ENCODE results near the gene KRTAP13-3.

Gene KRTAP13-3

DNA sequence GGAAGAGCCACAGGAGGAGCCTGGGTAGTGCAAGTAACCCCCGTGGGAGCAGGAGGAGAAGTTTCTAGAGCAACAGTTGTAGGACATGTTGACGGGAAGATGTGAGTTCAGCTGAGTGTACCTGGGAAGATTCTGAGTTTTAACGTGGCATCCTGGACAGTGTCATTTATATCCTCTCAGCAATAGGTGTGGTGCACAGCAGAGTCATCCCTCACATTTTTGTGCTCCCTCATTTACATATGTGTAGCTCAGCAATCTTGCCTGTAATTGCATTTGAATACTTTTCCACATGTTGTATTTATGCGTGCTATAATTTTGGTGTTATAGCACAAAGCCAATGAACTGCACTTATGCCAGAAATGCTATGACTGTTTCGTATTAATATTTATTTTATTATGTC lies at the start of gene KRTAP13-3:
KRTAP13-3 (minus strand) TSS at position 101 of the 400 bp plus-strand sequence; CDS start at position 87, 14 bp downstream.
- DNase-seq (ENCODE audit: low read depth) = no peak

- no peak for DNase-seq (ENCODE audit: low read depth)
Observed at GRCh38 chr21:30468900-30469714, 43.4 kb upstream of the KRTAP13-3 start.

GRCh38 chr21:30463713-30464112 lies 38.0 kb upstream of the KRTAP13-3 start:
- DNase-seq (ENCODE audit: low read depth) = no peak

GRCh38 chr21:30448514-30448913 lies 22.8 kb upstream of the KRTAP13-3 start:
- DNase-seq (ENCODE audit: low read depth) = no peak

DNA sequence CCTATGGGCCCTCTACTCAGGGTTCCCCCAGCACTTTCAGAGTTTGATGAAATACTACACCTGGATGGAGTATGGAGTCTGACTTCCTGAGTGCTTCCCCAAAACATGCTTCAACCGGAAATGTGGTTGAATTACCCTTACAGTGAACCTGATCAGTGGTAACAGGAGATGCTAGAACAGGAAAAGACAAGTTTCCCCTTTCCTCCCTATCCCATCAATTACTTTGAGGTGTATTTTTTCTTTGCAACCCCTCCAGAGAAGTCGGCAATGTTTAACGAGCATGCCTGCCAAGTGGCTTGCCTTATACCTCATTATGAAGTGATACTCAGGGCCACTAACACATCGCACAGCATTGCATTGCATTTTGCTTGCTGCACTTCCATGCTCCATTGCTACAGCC lies 21.3 kb upstream of the KRTAP13-3 start:
- DNase-seq (ENCODE audit: low read depth) = no peak

GRCh38 chr21:30444204-30444603 lies 18.5 kb upstream of the KRTAP13-3 start:
- no peak for DNase-seq (ENCODE audit: low read depth)

- no peak for DNase-seq (ENCODE audit: low read depth)
Observed at GRCh38 chr21:30443226-30443625, 17.5 kb upstream of the KRTAP13-3 start.

DNA sequence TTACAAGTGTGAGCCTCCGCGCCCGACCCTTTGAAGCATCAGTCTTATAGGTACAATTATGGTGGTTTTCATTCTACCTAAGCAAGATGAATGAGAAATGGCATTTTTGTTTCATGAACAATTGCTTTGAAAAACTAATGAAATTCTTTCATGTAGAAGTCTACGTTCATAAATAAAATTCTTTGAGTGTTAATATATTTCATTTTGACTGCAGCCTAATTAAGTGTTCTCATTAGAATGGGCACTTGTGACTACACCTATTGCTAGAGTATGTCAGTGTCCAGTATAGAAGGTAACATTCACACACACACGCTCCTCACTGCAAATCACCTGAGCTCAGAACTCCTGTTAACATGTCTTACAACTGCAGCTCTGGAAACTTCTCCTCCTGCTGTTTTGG lies 14.2 kb upstream of the KRTAP13-3 start, which contains the start of gene KRTAP15-1:
KRTAP15-1 (plus strand) TSS at position 301 of the 400 bp plus-strand sequence; CDS start at position 354, 53 bp downstream.
- no peak for DNase-seq (ENCODE audit: low read depth)

- DNase-seq (ENCODE audit: low read depth) = no peak
Observed at GRCh38 chr21:30437010-30437565, 11.4 kb upstream of the KRTAP13-3 start.

- peak; percentile 4 for DNase-seq (ENCODE audit: low read depth)
Observed at GRCh38 chr21:30434033-30434631, 8.4 kb upstream of the KRTAP13-3 start.

DNA sequence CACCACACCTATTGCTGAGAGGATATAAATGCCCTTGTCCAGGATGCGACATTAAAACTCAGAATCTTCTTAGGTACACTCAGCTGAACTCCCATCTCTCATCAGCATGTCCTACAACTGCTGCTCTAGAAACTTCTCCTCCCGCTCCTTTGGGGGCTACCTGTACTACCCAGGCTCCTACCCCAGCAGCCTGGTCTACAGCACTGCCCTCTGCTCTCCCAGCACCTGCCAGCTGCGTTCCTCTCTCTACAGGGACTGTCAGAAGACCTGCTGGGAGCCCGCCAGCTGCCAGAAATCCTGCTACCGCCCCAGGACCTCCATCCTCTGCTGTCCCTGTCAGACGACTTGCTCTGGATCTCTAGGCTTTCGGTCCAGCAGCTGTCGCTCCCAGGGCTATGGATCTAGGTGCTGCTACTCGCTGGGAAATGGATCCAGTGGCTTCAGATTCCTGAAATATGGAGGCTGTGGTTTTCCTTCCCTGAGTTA lies 4.5 kb upstream of the KRTAP13-3 start, which contains the start of gene KRTAP13-4:
KRTAP13-4 (plus strand) TSS at position 51 of the 486 bp plus-strand sequence; CDS start at position 107, 56 bp downstream.
- no peak for DNase-seq (ENCODE audit: low read depth)

- DNase-seq (ENCODE audit: low read depth) = no peak
Observed at GRCh38 chr21:30426731-30427130, 1.0 kb upstream of the KRTAP13-3 start.

DNA sequence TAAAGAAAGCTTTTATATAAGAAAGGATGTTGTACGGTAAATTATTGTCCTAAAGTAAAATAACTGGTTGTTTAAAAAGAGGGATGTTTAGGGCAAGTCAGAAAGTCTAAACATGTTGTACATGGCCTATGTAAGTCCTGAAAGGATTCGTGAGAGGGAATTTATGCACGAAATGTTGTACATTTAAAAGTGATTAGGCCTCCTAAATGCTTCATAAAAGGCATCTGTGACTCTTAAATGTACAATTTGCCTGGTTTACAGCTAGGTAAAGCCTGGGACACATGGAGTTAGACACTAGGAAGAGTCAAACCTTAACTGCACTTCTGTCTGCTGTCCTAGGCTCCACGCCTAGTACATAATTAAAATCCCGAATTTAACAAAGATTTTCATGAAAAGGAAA lies 9.7 kb downstream of the KRTAP13-3 start:
- no peak for DNase-seq (ENCODE audit: low read depth)

DNA sequence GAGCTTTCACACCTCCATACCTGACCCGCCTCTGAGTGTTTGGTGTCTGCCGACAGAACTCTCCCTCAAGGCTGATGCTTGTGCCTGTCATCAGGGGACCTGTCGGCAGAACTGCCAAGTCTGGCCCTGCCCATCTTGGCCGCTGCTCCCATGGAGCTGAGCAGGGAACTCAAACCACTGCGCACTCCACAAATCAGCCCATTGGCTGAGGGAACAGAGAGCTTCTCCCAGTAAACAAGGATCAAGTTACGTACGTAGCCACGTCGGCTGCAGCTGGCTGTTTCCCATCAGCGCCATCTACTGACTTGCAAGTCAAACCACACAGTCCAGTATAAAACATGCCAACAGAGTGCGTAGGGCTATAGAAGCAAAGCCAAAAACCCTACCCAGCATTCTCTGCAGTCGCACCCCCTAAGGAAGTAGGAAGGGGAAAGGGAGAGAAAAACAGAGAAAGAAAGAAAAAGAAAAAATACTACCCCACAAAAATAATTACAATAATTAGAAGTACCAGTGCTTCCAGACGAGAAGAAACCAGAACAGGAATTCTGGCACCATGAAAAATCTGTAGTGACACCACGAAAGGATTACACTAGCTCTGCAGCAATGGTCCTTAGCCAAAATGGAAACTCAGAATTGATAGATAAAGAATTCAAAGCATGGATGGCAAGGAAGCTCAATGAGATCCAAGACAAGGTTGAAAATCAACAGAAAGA lies 16.8 kb downstream of the KRTAP13-3 start:
- no peak for DNase-seq (ENCODE audit: low read depth)

GRCh38 chr21:30395731-30396130 lies 30.0 kb downstream of the KRTAP13-3 start, which contains the start of gene KRTAP13-1:
Gene KRTAP13-1 (plus strand): TSS chr21:30396031. CDS start chr21:30396087, 56 bp downstream.
- no peak for DNase-seq (ENCODE audit: low read depth)

DNA sequence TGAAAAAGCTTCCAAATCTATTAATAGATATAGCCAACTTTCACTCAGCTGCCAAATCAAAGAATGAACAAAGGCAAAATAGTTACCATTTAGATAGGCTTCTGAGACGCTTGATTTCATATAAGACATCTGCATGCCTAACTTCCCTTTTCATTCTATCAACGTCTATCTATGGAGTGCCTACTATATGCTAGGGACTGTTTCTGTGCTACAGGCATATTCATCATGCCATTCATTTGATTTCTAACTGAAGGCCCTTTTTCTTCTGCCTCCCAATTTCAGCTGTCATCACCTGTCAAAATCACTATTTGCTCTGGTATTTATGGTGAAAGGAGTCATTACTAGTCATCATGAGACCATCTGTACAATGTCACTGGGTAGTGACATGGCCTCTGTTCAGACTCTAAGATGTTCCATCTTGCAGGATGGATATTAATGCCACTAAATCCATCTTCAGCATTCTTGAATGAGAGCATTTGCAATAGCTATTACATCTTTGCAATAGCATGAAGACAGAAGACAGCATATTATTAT lies 34.2 kb downstream of the KRTAP13-3 start:
- DNase-seq (ENCODE audit: low read depth) = no peak

GRCh38 chr21:30382201-30382600 lies 43.5 kb downstream of the KRTAP13-3 start:
- no peak for DNase-seq (ENCODE audit: low read depth)

Data from activated T-cell treated with anti-CD3 and anti-CD28 coated beads for 48 hours (primary cell).